Pancreas (tissue), 10 donors: ENCODE results near the gene CHD9. TPM values are rescaled to one million over a fixed set of nuclear protein-coding genes. Genes with fewer than 3 reads are reported as not detected.

Experiments used
- ATAC-seq, 4 donors: fragments of 200-7000 bp; cut with Tn5 transposase; one replicate each; pipeline versions ENCODE4 v1.8.0 to v1.9.1; 2020; ENCODE audit warnings: mild to moderate bottlenecking in 4 of 4, moderate library complexity in 4 of 4
- DNase-seq, 6 donors: peaks; one replicate each; pipeline ENCODE4 v3.0.0-alpha.2; 2020
- FAIRE-seq: peaks from 2 replicates; lab custom pipeline; 2012; peaks lifted over from hg19 to GRCh38; lab: Jason Lieb, UNC
- H3K27ac ChIP-seq, 4 donors: fragments of 200-600 bp; sonication (generic); 1 replicate in 3 of 4; 2 replicates in 1 of 4; pipeline versions ENCODE4 v1.5.0 to v1.8.0; 2020
- H3K27me3 ChIP-seq, 4 donors: fragments of 200-600 bp; one replicate each; pipeline ENCODE4 v1.8.0; 2021
- H3K36me3 ChIP-seq, 3 donors: fragments of 200-600 bp; sonication (generic) in 1 of 3; one replicate each; pipeline versions ENCODE4 v1.5.0 to v1.8.0; 2020 to 2021
- H3K4me1 ChIP-seq, 3 donors: fragments of 200-600 bp; one replicate each; pipeline ENCODE4 v1.8.0; 2021
- H3K4me3 ChIP-seq, 4 donors: fragments of 200-600 bp; sonication (generic) in 2 of 4; one replicate each; pipeline versions ENCODE4 v1.5.0 to v1.8.0; 2020 to 2021
- H3K9me3 ChIP-seq, 4 donors: fragments of 200-600 bp; one replicate each; pipeline ENCODE4 v1.8.0; 2021
- WGBS, 2 donors: extraction: QIAGEN DNeasy Blood & Tissue Kit; methylation state at CpG; one replicate each; pipeline ENCODE4 v1.1.7; 2013; 5-methylcytosine and 5-hydroxymethylcytosine counted together
- intact Hi-C, 3 donors: fragments of 100-400 bp; cut with DNase I; formaldehyde crosslinking; loops; one replicate each; pipeline versions ENCODE4 v1.11.1 to v1.14.2; 2022
- polyA plus RNA-seq, 2 donors: library from polyadenylated mRNA; stranded (reverse); fragments of 200-250 nt; gene quantifications; one replicate each; pipeline ENCODE4 v1.2.3, GENCODE V29; 2013
- total RNA-seq, 6 donors: library from RNA; stranded (reverse); fragmentation: NEBNext Ultra II Directional in 4 of 6; extraction: Animal tissue kit (Norgen Biotek cat#: 25700) in 4 of 6; gene quantifications; one replicate each; pipeline versions ENCODE4 v1.2.1 to v1.2.4, GENCODE V29; 2021 to 2023
- TF ChIP-seq, protein P1 (sequence below), 4 donors: fragments of 200-600 bp; sonication (generic) in 3 of 4; IDR thresholded peaks; one replicate each; pipeline versions ENCODE4 v1.5.0 to v1.8.0; 2021; ENCODE audit warnings: antibody characterized with exemption in 4 of 4
- donor health status: healthy with polysubstance abuse.
- donor health status: DM: no; HTN: no; CAD: no; lungs with moderate emphysema.
- donor health status: DM: no; HTN: no; CAD: no.
- donor health status: control.
- donor health status: control.
- donor health status: Bipolar disorder and iron deficiency.
- donor health status: DM: yes; HTN: yes; CAD: no.
- donor health status: DM: no; HTN: no; CAD: no.
- donor health status: DM: no; HTN: no; CAD: no.
- donor health status: DM: yes; HTN: yes; CAD: no.

The CHD9 gene
- total and polyA plus RNA-seq, 8 donors: 7.2 to 40.9 (median 30.1) TPM

GRCh38 chr16:53147500-53148065 is 92.8 kb downstream of the CHD9 start:
- intact Hi-C loops: no loop called here
- no peak for FAIRE-seq
- 89 to 93% methylated on average over 3 of the region's 3 CpGs for WGBS, 2 donors
- H3K27ac ChIP-seq: no peak overlapping the region
- no peaks in the 10 kb centered on the region for H3K9me3 ChIP-seq
- no peak overlapping the region for H3K4me3 ChIP-seq
- no peaks in the 10 kb centered on the region for H3K27me3 ChIP-seq
- DNase-seq: no peak
- TF ChIP-seq, protein P1, sequence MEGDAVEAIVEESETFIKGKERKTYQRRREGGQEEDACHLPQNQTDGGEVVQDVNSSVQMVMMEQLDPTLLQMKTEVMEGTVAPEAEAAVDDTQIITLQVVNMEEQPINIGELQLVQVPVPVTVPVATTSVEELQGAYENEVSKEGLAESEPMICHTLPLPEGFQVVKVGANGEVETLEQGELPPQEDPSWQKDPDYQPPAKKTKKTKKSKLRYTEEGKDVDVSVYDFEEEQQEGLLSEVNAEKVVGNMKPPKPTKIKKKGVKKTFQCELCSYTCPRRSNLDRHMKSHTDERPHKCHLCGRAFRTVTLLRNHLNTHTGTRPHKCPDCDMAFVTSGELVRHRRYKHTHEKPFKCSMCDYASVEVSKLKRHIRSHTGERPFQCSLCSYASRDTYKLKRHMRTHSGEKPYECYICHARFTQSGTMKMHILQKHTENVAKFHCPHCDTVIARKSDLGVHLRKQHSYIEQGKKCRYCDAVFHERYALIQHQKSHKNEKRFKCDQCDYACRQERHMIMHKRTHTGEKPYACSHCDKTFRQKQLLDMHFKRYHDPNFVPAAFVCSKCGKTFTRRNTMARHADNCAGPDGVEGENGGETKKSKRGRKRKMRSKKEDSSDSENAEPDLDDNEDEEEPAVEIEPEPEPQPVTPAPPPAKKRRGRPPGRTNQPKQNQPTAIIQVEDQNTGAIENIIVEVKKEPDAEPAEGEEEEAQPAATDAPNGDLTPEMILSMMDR (IDR thresholded peaks at IDR 0.05): no peak
- H3K36me3 ChIP-seq: no peaks in the 10 kb centered on the region
- H3K4me1 ChIP-seq: peaks cover 0 to 8% (median 0%) of the 10 kb centered on the region in 3 donors
- no peak for ATAC-seq

GRCh38 chr16:53150769-53151168 is 96.0 kb downstream of the CHD9 start:
- Histone ChIP-seq H3K4me3 (no peak overlapping the region), H3K4me1 (peaks cover 0 to 13% (median 0%) of the 10 kb centered on the region in 3 donors), H3K27ac (no peak overlapping the region), H3K27me3 (no peaks in the 10 kb centered on the region), H3K9me3 (no peaks in the 10 kb centered on the region), H3K36me3 (no peaks in the 10 kb centered on the region)
- no peak for DNase-seq
- FAIRE-seq: no peak
- TF ChIP-seq, protein P1 (IDR thresholded peaks at IDR 0.05): no peak
- WGBS, 2 donors: 99% methylated on average over 3 of the region's 3 CpGs
- intact Hi-C loops: loop anchor here in 1 of 3 donors (10.0 kb wide), 1 partner anchor 96 kb away; the partner anchor contains the start of genes CHD9 and CHD9NB
- no peak for ATAC-seq

DNA sequence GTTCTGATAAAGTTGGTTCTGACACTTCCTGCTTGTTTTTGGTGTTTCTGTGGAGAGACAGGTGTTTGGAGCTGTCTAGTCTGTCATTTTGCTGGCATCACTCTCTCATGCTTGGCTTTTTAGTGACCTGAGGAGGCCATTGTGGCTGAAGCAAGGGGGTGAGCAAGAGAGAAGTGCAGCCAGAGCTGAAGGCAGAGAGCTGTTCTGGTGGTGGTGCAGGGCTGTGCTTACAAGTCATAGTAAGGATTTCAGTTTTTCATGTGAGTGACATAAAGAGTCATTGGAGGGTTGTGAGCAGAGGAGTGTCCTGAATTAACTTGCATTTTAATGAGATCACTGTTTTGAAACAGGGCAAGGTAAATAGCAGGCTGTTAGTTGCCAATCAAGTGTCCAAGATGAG is 97.5 kb downstream of the CHD9 start:
- Histone ChIP-seq H3K27me3 (no peaks in the 10 kb centered on the region), H3K9me3 (no peaks in the 10 kb centered on the region), H3K36me3 (peaks cover 0 to 13% (median 0%) of the 10 kb centered on the region in 3 donors), H3K27ac (no peak overlapping the region), H3K4me1 (peaks cover 0 to 13% (median 0%) of the 10 kb centered on the region in 3 donors), H3K4me3 (no peak overlapping the region)
- FAIRE-seq: no peak
- no peak for DNase-seq
- peak in 1 of 4 donors; percentile 30 for ATAC-seq
- TF ChIP-seq, protein P1 (IDR thresholded peaks at IDR 0.05): no peak
- intact Hi-C loops: loop anchor here in 1 of 3 donors (10.0 kb wide), 1 partner anchor 98 kb away; the partner anchor contains the start of genes CHD9 and CHD9NB

DNA sequence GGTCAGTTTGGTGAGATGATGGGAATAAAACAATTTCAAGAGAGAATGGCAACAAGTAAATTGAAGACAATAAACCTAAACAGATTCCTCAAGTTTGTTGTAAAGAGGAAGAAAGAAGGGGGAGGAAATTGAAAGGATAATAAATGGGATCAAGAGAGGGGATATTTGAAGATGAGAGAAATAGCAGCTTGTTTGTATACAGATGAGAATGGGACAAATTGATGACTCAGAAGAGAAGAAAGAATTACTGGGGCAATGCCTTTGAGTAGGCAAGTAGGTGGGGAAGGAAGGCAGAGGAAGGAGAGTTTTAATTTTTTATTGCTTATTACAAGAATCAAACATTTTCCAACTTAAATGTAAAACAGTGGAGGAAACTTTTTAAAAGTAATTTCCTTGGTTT is 98.3 kb downstream of the CHD9 start:
- ATAC-seq: no peak
- Histone ChIP-seq H3K27ac (no peak overlapping the region), H3K9me3 (no peaks in the 10 kb centered on the region), H3K36me3 (peaks cover 0 to 14% (median 0%) of the 10 kb centered on the region in 3 donors), H3K4me1 (peaks cover 0 to 13% (median 0%) of the 10 kb centered on the region in 3 donors), H3K27me3 (no peaks in the 10 kb centered on the region), H3K4me3 (no peak overlapping the region)
- no peak for FAIRE-seq
- no peak for DNase-seq
- TF ChIP-seq, protein P1 (IDR thresholded peaks at IDR 0.05): no peak
- intact Hi-C loops: loop anchor here in 1 of 3 donors (10.0 kb wide), 1 partner anchor 98 kb away; the partner anchor contains the start of genes CHD9 and CHD9NB

GRCh38 chr16:53154513-53154912 is 99.7 kb downstream of the CHD9 start:
- Histone ChIP-seq H3K4me3 (no peak overlapping the region), H3K27me3 (no peaks in the 10 kb centered on the region), H3K27ac (no peak overlapping the region), H3K9me3 (no peaks in the 10 kb centered on the region), H3K4me1 (peaks cover 0 to 13% (median 0%) of the 10 kb centered on the region in 3 donors), H3K36me3 (peaks cover 0 to 14% (median 0%) of the 10 kb centered on the region in 3 donors)
- ATAC-seq (peak; percentile 32 to 87 (median 62)), DNase-seq (no peak), FAIRE-seq (no peak)
- intact Hi-C loops: loop anchor here in 1 of 3 donors (10.0 kb wide), 1 partner anchor 100 kb away; the partner anchor contains the start of genes CHD9 and CHD9NB
- TF ChIP-seq, protein P1 (IDR thresholded peaks at IDR 0.05): no peak
- WGBS, 2 donors: 49 to 80% methylated on average over 9 of the region's 9 CpGs
